SK-MEL-5 (cell line): ENCODE measurements around the gene RTKN2. TPM values are rescaled to one million over a fixed set of nuclear protein-coding genes. Genes with fewer than 3 reads are reported as not detected.

Experiments used
- DNase-seq: peaks from one replicate; pipeline ENCODE4 v3.0.0-alpha.2; 2016; ENCODE audit warnings: low read depth, low spot score
- in situ Hi-C: cut with HindIII; loops from 2 replicates; pipeline ENCODE4 v1.10.0; 2016; ENCODE audit warnings: low sequenced_read_pairs, high pct_unique_total_duplicates, low pct_unique_long_range_greater_than_20kb
- total RNA-seq: library from RNA; depleted of rRNA; stranded (reverse); fragments of >200 nt; shearing (Covaris generic); gene quantifications from 2 replicates; pipeline ENCODE4 v1.2.3, GENCODE V29; 2014; rRNA removed

RTKN2 gene
- total RNA-seq, 1 experiment from 2014 or later, result 0.98 TPM

DNA sequence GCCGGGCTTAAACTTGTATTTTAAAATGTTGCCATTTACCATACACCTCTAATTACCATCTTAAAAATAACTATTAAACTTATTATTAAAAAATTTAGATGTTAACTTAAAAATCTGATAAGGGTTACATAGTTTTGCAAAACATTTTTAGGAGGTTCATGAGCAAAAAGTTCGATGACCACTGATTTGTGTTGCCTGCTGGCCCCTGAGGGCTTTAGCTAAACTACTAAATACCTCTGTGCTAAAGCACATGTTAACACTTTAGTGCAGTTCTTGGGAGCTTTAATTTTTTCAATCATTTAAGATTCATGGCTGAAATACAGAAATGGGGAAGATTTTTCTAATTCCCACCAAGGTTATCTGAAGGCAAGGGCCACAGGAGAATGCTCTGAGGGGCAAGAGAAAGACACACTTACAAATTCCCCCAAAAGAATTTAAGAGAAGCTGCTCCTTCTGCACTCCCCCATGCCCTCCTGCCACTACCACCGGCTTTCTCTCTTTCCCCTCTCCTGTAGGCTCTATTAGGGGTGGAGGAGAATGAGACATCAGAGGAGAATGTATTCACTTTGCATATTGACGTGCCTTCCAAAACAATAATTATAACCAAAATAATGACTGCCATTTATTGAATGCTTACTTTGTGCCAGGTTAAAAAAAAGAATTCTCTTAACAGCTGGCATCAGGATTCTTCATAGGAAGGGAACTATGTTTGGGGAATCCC lies 106.2 kb downstream of the RTKN2 start:
- DNase-seq, result no peak
- in situ Hi-C loops, result no loop called here

GRCh38 chr10:62159351-62159750 lies 109.3 kb downstream of the RTKN2 start:
- in situ Hi-C loops, result no loop called here
- no peak for DNase-seq

GRCh38 chr10:62157601-62158000 lies 111.0 kb downstream of the RTKN2 start:
- DNase-seq, result no peak
- in situ Hi-C loops, result no loop called here

DNA sequence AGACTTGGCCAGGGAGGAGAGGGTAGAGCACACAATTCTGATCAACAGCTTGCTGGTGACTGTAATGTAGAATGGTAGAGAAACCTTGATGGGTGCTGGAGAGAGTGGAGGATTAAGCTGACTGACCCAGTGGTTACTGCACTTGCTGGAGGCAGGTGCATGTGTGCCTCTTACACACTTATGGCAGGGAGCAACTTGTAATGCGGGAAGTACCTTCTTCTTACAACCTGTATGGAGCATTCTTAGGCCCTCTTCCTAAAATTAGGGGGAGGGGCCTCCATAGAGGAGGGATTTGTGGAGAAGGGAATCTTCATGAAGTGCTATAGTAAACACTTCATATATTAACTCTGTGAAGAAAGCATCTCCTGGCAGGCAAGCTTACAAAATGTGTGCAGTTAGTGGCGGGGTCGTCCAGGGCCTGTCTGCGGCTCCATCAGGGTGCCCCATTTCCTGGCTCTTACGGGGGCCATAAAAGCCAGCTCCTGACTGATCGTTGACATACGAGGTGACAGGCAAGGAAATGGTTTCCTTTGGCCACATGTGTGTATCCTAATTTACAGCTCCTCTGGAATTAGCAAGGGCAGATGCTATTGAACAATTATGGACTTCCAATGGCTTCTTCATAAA lies 113.5 kb downstream of the RTKN2 start:
- DNase-seq, result no peak
- in situ Hi-C loops, result no loop called here

GRCh38 chr10:62154231-62154630 lies 114.4 kb downstream of the RTKN2 start:
- in situ Hi-C loops, result no loop called here
- DNase-seq, result no peak

DNA sequence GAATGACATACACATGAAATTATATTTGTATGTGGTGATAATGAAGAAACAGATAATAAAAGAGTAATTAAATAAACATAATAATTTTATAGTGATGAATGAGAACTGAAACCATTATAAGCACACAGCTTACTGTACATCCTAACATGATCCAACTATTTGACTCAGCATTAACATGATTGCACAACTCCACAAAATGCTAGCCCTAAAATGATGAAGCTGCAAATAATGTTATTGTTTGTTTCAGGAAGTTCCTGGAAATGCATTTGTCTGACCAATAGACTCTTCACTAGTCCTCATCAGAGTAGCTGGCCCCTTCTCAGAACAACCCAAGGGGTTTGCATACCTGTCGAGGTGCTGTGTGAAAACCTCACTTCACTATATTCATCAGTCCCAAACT lies 115.5 kb downstream of the RTKN2 start:
- no peak for DNase-seq
- in situ Hi-C loops, result no loop called here

DNA sequence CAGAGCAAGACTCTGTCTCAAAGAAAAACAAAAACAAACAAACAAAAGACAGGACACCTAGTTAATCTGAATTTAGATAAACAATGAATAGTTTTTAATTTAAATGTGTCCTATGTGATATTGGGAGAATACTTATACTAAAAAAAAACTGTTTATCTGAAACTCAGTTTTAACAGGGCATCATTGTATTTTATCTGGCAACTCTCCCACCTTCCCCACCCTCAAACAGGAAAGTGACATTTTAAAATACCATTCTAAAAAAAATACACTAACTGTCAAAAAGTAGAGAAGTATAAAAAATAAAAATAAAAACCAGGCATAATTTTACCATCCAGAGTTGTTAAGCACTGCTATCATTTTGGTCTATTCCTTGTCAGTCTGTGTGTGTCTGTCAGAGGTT lies 119.0 kb downstream of the RTKN2 start:
- in situ Hi-C loops, result no loop called here
- DNase-seq, result no peak

- no peak for DNase-seq
Observed at GRCh38 chr10:62148155-62148554, 120.5 kb downstream of the RTKN2 start.

DNA sequence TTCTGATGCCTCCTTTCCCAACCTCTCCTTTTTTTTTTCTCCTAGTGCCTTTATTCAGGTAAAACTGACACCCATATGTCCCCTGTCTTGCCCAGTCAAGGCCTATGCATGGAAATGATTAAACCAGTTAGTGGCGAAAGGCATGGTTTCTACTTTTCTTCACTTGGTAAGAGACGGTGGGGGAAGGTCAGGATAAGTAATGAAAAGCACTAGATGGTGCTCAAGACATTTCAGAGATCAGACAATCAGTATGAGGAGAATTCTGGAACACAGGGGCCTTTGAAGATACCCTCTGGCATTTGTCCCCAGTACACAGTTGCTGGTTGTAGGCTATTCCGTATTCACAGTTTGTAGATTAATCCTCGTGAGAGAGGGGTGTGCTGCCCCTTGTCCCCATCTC lies 121.2 kb downstream of the RTKN2 start:
- in situ Hi-C loops, result no loop called here

More at GRCh38 chr10:62148155-62148554, 120.5 kb downstream of the RTKN2 start:
- in situ Hi-C loops, result no loop called here

GRCh38 chr10:62136931-62137330 lies 131.7 kb downstream of the RTKN2 start:
- DNase-seq, result no peak
- in situ Hi-C loops, result no loop called here

More for the DNA sequence above, 121.2 kb downstream of the RTKN2 start:
- DNase-seq, result peak; percentile 13

DNA sequence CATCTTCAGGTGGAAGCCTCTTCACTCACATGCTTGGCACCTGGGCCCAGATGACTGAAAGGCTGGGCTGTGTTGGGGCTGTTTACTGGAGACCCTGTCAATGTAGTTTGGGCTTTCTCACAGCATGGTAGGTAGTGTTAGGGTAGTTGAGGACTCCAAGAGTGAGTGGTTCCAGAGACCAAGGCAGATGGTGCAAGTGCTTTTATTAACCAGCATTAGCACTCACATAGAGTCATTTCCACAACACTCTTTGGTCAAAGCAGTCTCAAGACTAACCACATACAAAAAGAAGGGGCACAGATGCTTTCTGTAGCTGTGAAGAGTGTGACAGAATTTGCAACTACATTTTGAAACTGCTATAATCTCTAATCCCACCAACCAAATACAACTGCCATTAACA lies 135.0 kb downstream of the RTKN2 start:
- DNase-seq, result no peak
- in situ Hi-C loops, result no loop called here

Other genes with a start within 250 kb of the RTKN2 start
- gene ZNF365, start 105.5 kb upstream of the RTKN2 start, total RNA-seq, result 1.0 and 1.6 TPM in 2 replicates